Gastrocnemius medialis (tissue), 4 donors: ENCODE data around the gene CAMSAP2.

ENCODE experiments used
- CTCF ChIP-seq, 5 experiments: fragments of 450-650 bp in 3 of 5; fragments of 200-600 bp in 2 of 5; sonication (generic) in 2 of 5; IDR thresholded peaks in 4 of 5; conservative IDR thresholded peaks in 1 of 5; 1 replicate in 4 of 5; 2 replicates in 1 of 5; pipeline ENCODE4 v1.5.1; 2016 to 2019; ENCODE audit warnings: antibody characterized with exemption in 5 of 5, mild to moderate bottlenecking in 3 of 5, moderate library complexity in 3 of 5
- POLR2A ChIP-seq, 2 donors: fragments of 450-650 bp; IDR thresholded peaks; one replicate each; pipeline ENCODE4 v1.6.1; 2017; ENCODE audit warnings: antibody characterized with exemption in 2 of 2, mild to moderate bottlenecking in 2 of 2, moderate library complexity in 2 of 2

GRCh38 chr1:200866521-200866920 is 127.8 kb downstream of the CAMSAP2 start:
- TF ChIP-seq CTCF (IDR thresholded peaks at IDR 0.05 in 4 of 5, conservative IDR thresholded peaks at IDR 0.05 in 1 of 5) (no peak), POLR2A (IDR thresholded peaks at IDR 0.05) (no peak)
